HCT116 (cell line): ENCODE data around the gene CTRL.

Experiments
- EZH2 ChIP-seq: fragments of 200-600 bp; sonication (generic); IDR thresholded peaks from 2 replicates; pipeline ENCODE4 v1.6.1; 2017; ENCODE audit warnings: antibody characterized with exemption, mixed run types
- EZH2phosphoT487 ChIP-seq: fragments of 200-600 bp; IDR thresholded peaks from 2 replicates; pipeline ENCODE4 v1.6.1; 2018; ENCODE audit warnings: antibody characterized with exemption, borderline replicate concordance
- FOSL1 ChIP-seq: IDR thresholded peaks from 2 replicates; pipeline ENCODE4 v1.6.1; 2012; ENCODE audit warnings: low read depth
- JUND ChIP-seq: IDR thresholded peaks from 2 replicates; pipeline ENCODE4 v1.6.1; 2012
- POLR2A ChIP-seq: IDR thresholded peaks from 2 replicates; pipeline ENCODE4 v1.7.0; 2011; ENCODE audit warnings: borderline replicate concordance; ENCODE audit not compliant: insufficient read depth, insufficient read length; ENCODE audit errors: extremely low read depth
- POLR2AphosphoS5 ChIP-seq: IDR thresholded peaks from 2 replicates; pipeline ENCODE4 v1.6.1; 2011; ENCODE audit warnings: mild to moderate bottlenecking, low read depth, low read length, moderate library complexity
- SP1 ChIP-seq: IDR thresholded peaks from 2 replicates; pipeline ENCODE4 v1.6.1; 2012; ENCODE audit warnings: low read depth
- SRF ChIP-seq: IDR thresholded peaks from 2 replicates; pipeline ENCODE4 v1.6.1; 2012; ENCODE audit warnings: low read depth
- YY1 ChIP-seq: IDR thresholded peaks from 2 replicates; pipeline ENCODE4 v1.6.1; 2011; ENCODE audit warnings: low read length, low read depth, moderate library complexity, mild to moderate bottlenecking; ENCODE audit not compliant: insufficient replicate concordance; ENCODE audit errors: extremely low read depth
- ZFX ChIP-seq: fragments of 450-650 bp; IDR thresholded peaks from 2 replicates; pipeline ENCODE4 v1.6.1; 2017
- TF ChIP-seq, protein P1 (sequence below), 3 experiments: fragments of 200-600 bp in 1 of 3; sonication (generic) in 1 of 3; IDR thresholded peaks in 2 of 3; conservative IDR thresholded peaks in 1 of 3; 2 replicates each; pipeline ENCODE4 v1.5.1; 2012 to 2017; ENCODE audit warnings: low read depth in 2 of 3, low read length in 2 of 3, antibody characterized with exemption in 1 of 3, borderline replicate concordance in 1 of 3, control low read depth in 1 of 3, mild to moderate bottlenecking in 1 of 3, mixed read lengths in 1 of 3, mixed run types in 1 of 3, moderate library complexity in 1 of 3; ENCODE audit not compliant: insufficient read depth in 1 of 3
- TF ChIP-seq, protein P2 (sequence below): IDR thresholded peaks from 2 replicates; pipeline ENCODE4 v1.6.1; 2012
- TF ChIP-seq, protein P3 (sequence below): IDR thresholded peaks from 2 replicates; pipeline ENCODE4 v1.6.1; 2012

DNA sequence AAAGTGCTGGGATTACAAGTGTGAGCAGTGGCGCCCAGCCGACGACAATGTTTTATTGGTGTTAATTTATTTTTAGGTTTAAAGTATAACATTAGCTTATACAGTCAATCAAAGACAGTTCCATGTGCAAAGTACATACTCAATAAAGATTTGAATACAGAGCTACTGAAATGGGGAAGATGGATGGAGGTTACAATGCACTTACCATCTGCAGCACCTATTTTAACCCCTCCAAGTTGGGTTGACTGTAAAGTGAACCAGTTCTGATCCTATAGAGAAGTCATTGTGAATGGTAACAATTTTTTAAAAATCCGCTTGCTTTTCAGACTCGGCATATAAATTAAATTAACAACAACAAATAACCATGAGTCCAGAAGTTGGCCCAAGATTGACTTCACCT is 39.3 kb downstream of the CTRL start:
- TF ChIP-seq, protein P1, sequence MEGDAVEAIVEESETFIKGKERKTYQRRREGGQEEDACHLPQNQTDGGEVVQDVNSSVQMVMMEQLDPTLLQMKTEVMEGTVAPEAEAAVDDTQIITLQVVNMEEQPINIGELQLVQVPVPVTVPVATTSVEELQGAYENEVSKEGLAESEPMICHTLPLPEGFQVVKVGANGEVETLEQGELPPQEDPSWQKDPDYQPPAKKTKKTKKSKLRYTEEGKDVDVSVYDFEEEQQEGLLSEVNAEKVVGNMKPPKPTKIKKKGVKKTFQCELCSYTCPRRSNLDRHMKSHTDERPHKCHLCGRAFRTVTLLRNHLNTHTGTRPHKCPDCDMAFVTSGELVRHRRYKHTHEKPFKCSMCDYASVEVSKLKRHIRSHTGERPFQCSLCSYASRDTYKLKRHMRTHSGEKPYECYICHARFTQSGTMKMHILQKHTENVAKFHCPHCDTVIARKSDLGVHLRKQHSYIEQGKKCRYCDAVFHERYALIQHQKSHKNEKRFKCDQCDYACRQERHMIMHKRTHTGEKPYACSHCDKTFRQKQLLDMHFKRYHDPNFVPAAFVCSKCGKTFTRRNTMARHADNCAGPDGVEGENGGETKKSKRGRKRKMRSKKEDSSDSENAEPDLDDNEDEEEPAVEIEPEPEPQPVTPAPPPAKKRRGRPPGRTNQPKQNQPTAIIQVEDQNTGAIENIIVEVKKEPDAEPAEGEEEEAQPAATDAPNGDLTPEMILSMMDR (IDR thresholded peaks at IDR 0.05 in 2 of 3, conservative IDR thresholded peaks at IDR 0.05 in 1 of 3; ENCODE audit: borderline replicate concordance in 1 of 3, insufficient read depth in 1 of 3, low read depth in 2 of 3, low read length in 2 of 3): no peak
- TF ChIP-seq SP1 (no peak), EZH2 (no peak), POLR2A (no peak), YY1 (no peak), JUND (no peak), EZH2phosphoT487 (no peak), SRF (no peak), FOSL1 (no peak), POLR2AphosphoS5 (no peak), ZFX (no peak)
- TF ChIP-seq, protein P2, sequence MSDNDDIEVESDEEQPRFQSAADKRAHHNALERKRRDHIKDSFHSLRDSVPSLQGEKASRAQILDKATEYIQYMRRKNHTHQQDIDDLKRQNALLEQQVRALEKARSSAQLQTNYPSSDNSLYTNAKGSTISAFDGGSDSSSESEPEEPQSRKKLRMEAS: no peak
- TF ChIP-seq, protein P3, sequence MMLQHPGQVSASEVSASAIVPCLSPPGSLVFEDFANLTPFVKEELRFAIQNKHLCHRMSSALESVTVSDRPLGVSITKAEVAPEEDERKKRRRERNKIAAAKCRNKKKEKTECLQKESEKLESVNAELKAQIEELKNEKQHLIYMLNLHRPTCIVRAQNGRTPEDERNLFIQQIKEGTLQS: no peak
